ENCODE data around the gene C2orf72.

- TF ChIP-seq CTCF (IDR thresholded peaks at IDR 0.05; ENCODE audit: extremely low read depth in 1 of 2, insufficient read depth in 1 of 2, low read depth in 1 of 2, low read length in 2 of 2) (no peak), POLR2A (IDR thresholded peaks at IDR 0.05; ENCODE audit: low read depth, low read length) (no peak), POLR2AphosphoS5 (IDR thresholded peaks at IDR 0.05; ENCODE audit: insufficient read depth, low read depth, low read length) (no peak), EZH2 (IDR thresholded peaks at IDR 0.05; ENCODE audit: borderline replicate concordance, low read depth, low read length, severe bottlenecking) (no peak), JUN (IDR thresholded peaks at IDR 0.05; ENCODE audit: borderline replicate concordance, insufficient read depth, insufficient read length, low read depth) (no peak), MYC (IDR thresholded peaks at IDR 0.05; ENCODE audit: low read depth, low read length) (no peak), MAX (IDR thresholded peaks at IDR 0.05; ENCODE audit: insufficient read depth, insufficient read length) (no peak), FOS (IDR thresholded peaks at IDR 0.05; ENCODE audit: borderline replicate concordance, insufficient read depth, low read length) (no peak), GATA2 (IDR thresholded peaks at IDR 0.05; ENCODE audit: insufficient read depth, insufficient read length, low read depth, low read length) (no peak)
These were observed 23.5 kb upstream of the C2orf72 start for GRCh38 chr2:231013820-231014219.

Data from endothelial cell of umbilical vein (primary cell).